Tibial nerve (tissue), 3 donors: Measurements from ENCODE around the gene ADGRL3.

Experiments used
- CTCF ChIP-seq, 5 experiments: fragments of 200-600 bp in 3 of 5; fragments of 450-650 bp in 2 of 5; sonication (generic) in 3 of 5; IDR thresholded peaks; one replicate each; pipeline ENCODE4 v1.5.1; 2016 to 2019; ENCODE audit warnings: antibody characterized with exemption in 5 of 5, mild to moderate bottlenecking in 3 of 5, moderate library complexity in 2 of 5
- POLR2A ChIP-seq, 2 donors: fragments of 450-650 bp; IDR thresholded peaks; one replicate each; pipeline ENCODE4 v1.6.1; 2017; ENCODE audit warnings: antibody characterized with exemption in 2 of 2, mild to moderate bottlenecking in 2 of 2, moderate library complexity in 2 of 2

GRCh38 chr4:61716426-61716825, 516.3 kb downstream of the ADGRL3 start:
- TF ChIP-seq POLR2A (IDR thresholded peaks at IDR 0.05) (no peak), CTCF (IDR thresholded peaks at IDR 0.05) (no peak)
